GM12874 (cell line): ENCODE results near the gene P3H3.

Source experiments
- TF ChIP-seq, protein P1 (sequence below): IDR thresholded peaks from 2 replicates; pipeline ENCODE4 v1.5.1; 2011; ENCODE audit warnings: low read depth, mild to moderate bottlenecking, control low read depth, low read length, moderate library complexity; ENCODE audit not compliant: insufficient read depth

Gene P3H3

DNA sequence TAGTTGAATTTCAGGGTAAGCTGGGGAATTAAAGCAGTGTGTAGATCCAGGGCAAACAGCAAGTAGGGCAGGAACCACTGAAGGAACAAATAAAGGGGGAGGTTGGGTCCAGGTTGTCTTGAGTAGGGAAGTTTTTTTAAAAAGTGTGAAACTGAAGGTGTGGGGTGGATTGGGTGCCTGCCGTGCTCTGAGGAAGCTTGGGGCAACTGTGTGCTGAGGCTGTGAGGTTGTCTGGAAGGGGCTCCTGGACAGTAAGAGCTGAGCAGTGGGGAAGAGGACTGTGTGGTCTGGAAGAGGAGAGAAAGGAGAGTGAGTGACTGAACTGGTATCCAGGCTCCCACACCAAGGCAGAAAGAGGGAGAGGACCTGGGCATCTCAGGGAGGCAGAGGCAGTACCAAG is 17.4 kb upstream of the P3H3 start:
- TF ChIP-seq, protein P1, sequence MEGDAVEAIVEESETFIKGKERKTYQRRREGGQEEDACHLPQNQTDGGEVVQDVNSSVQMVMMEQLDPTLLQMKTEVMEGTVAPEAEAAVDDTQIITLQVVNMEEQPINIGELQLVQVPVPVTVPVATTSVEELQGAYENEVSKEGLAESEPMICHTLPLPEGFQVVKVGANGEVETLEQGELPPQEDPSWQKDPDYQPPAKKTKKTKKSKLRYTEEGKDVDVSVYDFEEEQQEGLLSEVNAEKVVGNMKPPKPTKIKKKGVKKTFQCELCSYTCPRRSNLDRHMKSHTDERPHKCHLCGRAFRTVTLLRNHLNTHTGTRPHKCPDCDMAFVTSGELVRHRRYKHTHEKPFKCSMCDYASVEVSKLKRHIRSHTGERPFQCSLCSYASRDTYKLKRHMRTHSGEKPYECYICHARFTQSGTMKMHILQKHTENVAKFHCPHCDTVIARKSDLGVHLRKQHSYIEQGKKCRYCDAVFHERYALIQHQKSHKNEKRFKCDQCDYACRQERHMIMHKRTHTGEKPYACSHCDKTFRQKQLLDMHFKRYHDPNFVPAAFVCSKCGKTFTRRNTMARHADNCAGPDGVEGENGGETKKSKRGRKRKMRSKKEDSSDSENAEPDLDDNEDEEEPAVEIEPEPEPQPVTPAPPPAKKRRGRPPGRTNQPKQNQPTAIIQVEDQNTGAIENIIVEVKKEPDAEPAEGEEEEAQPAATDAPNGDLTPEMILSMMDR = no peak

DNA sequence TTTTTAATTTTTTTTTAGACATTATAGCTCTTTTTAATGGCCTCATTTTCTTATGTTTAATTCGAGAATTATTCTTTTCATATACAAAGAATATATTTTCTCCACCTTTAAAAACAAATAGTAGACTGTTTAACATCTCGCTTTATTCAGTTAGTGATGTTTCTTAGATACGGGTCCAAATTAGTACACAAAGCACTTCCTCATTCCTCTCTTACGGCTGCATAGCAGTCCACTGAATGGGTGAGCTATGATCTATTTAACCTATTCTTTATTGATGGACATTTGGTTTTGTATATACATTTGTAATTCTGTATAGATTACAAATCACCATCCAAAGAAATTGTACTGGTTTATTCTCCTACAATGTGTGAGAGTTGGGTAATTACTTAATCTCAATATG is 14.8 kb upstream of the P3H3 start:
- TF ChIP-seq, protein P1 = no peak

DNA sequence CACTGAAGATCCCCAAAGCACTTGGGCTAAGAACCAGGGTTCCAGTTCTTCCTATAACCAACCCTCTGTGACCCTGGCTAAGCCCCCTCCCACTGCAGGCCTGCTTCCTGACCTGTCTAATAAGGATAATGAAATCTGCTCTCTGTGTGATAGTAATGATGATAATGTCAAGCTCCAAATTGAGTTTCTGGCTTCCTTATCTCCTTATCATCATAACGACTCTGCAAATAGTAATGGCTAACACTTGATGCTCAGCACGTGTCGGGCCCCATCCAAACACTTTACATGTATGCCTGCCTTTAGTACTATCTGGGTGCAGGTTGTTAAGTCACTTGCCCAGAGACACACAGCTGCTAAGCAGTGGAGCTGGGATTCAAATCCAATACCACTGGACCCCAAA is 11.6 kb upstream of the P3H3 start:
- TF ChIP-seq, protein P1 = no peak

DNA sequence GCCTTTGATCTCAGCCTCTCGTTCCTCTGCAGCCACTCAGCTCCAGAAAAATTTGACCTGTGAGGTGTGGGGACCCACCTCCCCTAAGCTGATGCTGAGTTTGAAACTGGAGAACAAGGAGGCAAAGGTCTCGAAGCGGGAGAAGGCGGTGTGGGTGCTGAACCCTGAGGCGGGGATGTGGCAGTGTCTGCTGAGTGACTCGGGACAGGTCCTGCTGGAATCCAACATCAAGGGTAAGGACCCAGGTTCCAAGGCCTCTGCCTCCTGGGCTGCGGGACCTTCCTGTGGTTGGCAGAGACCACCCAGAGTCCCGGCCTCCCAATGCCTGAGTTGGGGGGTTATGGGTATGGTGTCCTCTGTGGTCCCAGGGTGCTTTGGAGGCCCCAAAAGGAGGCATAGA is 11.1 kb upstream of the P3H3 start:
- TF ChIP-seq, protein P1 = no peak

GRCh38 chr12:6817662-6818157 is 10.5 kb upstream of the P3H3 start:
- TF ChIP-seq, protein P1 = no peak

DNA sequence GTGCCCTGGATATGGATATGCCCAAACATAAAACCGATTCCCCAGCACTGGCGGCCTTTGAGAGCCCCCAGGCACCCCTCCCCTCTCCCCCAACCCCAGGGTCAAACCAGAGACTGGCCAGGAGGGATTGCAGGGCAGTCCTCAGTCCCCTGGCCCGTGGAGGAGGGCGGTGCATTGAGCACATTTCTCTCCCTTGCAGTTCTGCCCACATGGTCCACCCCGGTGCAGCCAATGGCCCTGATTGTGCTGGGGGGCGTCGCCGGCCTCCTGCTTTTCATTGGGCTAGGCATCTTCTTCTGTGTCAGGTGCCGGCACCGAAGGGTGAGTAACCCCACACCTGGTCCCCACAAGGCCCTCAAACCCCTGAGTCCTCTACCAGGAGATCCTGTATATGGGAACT is 10.0 kb upstream of the P3H3 start:
- TF ChIP-seq, protein P1 = no peak

- TF ChIP-seq, protein P1 = no peak
Measured at GRCh38 chr12:6818645-6819044, 9.6 kb upstream of the P3H3 start.
